BLaER1 treated with 17β-estradiol and CSF1 and Interleukin-3, amounts not matched to agents 10 nM and 100 nM (cell line): ENCODE measurements around the gene PLRG1.

Source experiments
- H3K27ac ChIP-seq, 11 experiments: shearing (Covaris generic); formaldehyde crosslinking; 2 replicates each; pipeline ENCODE4 v1.8.1; 2022
- H3K27me3 ChIP-seq, 11 experiments: shearing (Covaris generic); formaldehyde crosslinking; 2 replicates each; pipeline ENCODE4 v1.8.1; 2022
- H3K36me3 ChIP-seq, 11 experiments: shearing (Covaris generic); formaldehyde crosslinking; 2 replicates each; pipeline ENCODE4 v1.8.1; 2022
- H3K4me1 ChIP-seq, 10 experiments: shearing (Covaris generic); formaldehyde crosslinking; 2 replicates each; pipeline ENCODE4 v1.8.1; 2022
- H3K4me2 ChIP-seq, 11 experiments: shearing (Covaris generic); formaldehyde crosslinking; 2 replicates each; pipeline ENCODE4 v1.8.1; 2022
- H3K4me3 ChIP-seq, 10 experiments: shearing (Covaris generic); formaldehyde crosslinking; 2 replicates each; pipeline ENCODE4 v1.8.1; 2022
- H3K9ac ChIP-seq, 11 experiments: shearing (Covaris generic); formaldehyde crosslinking; 2 replicates each; pipeline ENCODE4 v1.8.1; 2022
- H3K9me3 ChIP-seq, 11 experiments: shearing (Covaris generic); formaldehyde crosslinking; replicated peaks in 1 of 11; 2 replicates each; pipeline ENCODE4 v1.8.1; 2022
- H4K20me1 ChIP-seq, 11 experiments: shearing (Covaris generic); formaldehyde crosslinking; 2 replicates each; pipeline ENCODE4 v1.8.1; 2022
- Cebpa-rat ChIP-seq, 11 experiments: shearing (Covaris generic); IDR thresholded peaks; 2 replicates each; pipeline ENCODE4 v1.8.1; 2022

The PLRG1 gene

GRCh38 chr4:154511548-154511947 is 38.7 kb downstream of the PLRG1 start:
- Histone ChIP-seq H4K20me1 (no peaks in the 10 kb centered on the region), H3K9me3 (peaks cover 0 to 19% (median 13%) of the 10 kb centered on the region in 11 experiments; a peak in 17 of 22 replicates), H3K4me3 (no peak overlapping the region), H3K4me1 (peaks cover 0 to 10% (median 0%) of the 10 kb centered on the region in 10 experiments; a peak in 6 of 20 replicates), H3K36me3 (no peaks in the 10 kb centered on the region), H3K4me2 (no peak overlapping the region), H3K9ac (no peak overlapping the region), H3K27me3 (no peaks in the 10 kb centered on the region), H3K27ac (no peak overlapping the region)
- no peak for TF ChIP-seq Cebpa-rat (IDR thresholded peaks at IDR 0.05)

- no peak overlapping the region for H3K9ac ChIP-seq
- no peaks in the 10 kb centered on the region for H3K36me3 ChIP-seq
- H3K9me3 ChIP-seq, result no peaks in the 10 kb centered on the region
- no peak for TF ChIP-seq Cebpa-rat (IDR thresholded peaks at IDR 0.05)
- no peak overlapping the region for H3K4me2 ChIP-seq
- H3K27me3 ChIP-seq, result no peaks in the 10 kb centered on the region
- peaks cover 0 to 6% (median under 1%) of the 10 kb centered on the region in 10 experiments; a peak in 7 of 20 replicates for H3K4me1 ChIP-seq
- H3K4me3 ChIP-seq, result no peak overlapping the region
- no peaks in the 10 kb centered on the region for H4K20me1 ChIP-seq
- H3K27ac ChIP-seq, result no peak overlapping the region
Observed at GRCh38 chr4:154507156-154507555, 43.0 kb downstream of the PLRG1 start.

- Histone ChIP-seq H3K9ac (no peak overlapping the region), H3K27ac (no peak overlapping the region), H3K36me3 (no peaks in the 10 kb centered on the region), H3K9me3 (no peaks in the 10 kb centered on the region), H3K4me1 (peaks cover 0 to 6% (median 0%) of the 10 kb centered on the region in 10 experiments; a peak in 4 of 20 replicates), H3K4me2 (0 out of 22 replicates have a peak overlapping the region, but pooled peaks of 1 of the 11 experiments have one; percentile 19), H3K4me3 (no peak overlapping the region), H3K27me3 (no peaks in the 10 kb centered on the region), H4K20me1 (no peaks in the 10 kb centered on the region)
- no peak for TF ChIP-seq Cebpa-rat (IDR thresholded peaks at IDR 0.05)
Observed at GRCh38 chr4:154506253-154506652, 43.9 kb downstream of the PLRG1 start.

- Histone ChIP-seq H3K4me1 (peaks cover 0 to 6% (median 0%) of the 10 kb centered on the region in 10 experiments; a peak in 4 of 20 replicates), H3K9ac (no peak overlapping the region), H3K36me3 (no peaks in the 10 kb centered on the region), H4K20me1 (no peaks in the 10 kb centered on the region), H3K27ac (no peak overlapping the region), H3K9me3 (no peaks in the 10 kb centered on the region), H3K4me3 (no peak overlapping the region), H3K27me3 (no peaks in the 10 kb centered on the region), H3K4me2 (no peak overlapping the region)
- TF ChIP-seq Cebpa-rat (IDR thresholded peaks at IDR 0.05), result no peak
Observed at GRCh38 chr4:154503598-154503997, 46.6 kb downstream of the PLRG1 start.

GRCh38 chr4:154502111-154502510 is 48.1 kb downstream of the PLRG1 start:
- H3K9ac ChIP-seq, result no peak overlapping the region
- no peaks in the 10 kb centered on the region for H4K20me1 ChIP-seq
- no peaks in the 10 kb centered on the region for H3K27me3 ChIP-seq
- TF ChIP-seq Cebpa-rat (IDR thresholded peaks at IDR 0.05), result no peak
- H3K4me2 ChIP-seq, result no peak overlapping the region
- H3K36me3 ChIP-seq, result no peaks in the 10 kb centered on the region
- no peak overlapping the region for H3K27ac ChIP-seq
- no peak overlapping the region for H3K4me3 ChIP-seq
- peaks cover 0 to 6% (median 0%) of the 10 kb centered on the region in 10 experiments; a peak in 4 of 20 replicates for H3K4me1 ChIP-seq
- no peaks in the 10 kb centered on the region for H3K9me3 ChIP-seq

GRCh38 chr4:154497889-154498288 is 52.3 kb downstream of the PLRG1 start:
- Histone ChIP-seq H3K4me2 (no peak overlapping the region), H3K27me3 (no peaks in the 10 kb centered on the region; a peak in 1 of 22 replicates), H3K4me3 (no peak overlapping the region), H3K36me3 (no peaks in the 10 kb centered on the region), H3K27ac (no peak overlapping the region), H3K9me3 (peaks cover 0 to 16% (median 4%) of the 10 kb centered on the region in 11 experiments; a peak in 4 of 22 replicates), H3K9ac (no peak overlapping the region), H4K20me1 (no peaks in the 10 kb centered on the region), H3K4me1 (no peaks in the 10 kb centered on the region)
- no peak for TF ChIP-seq Cebpa-rat (IDR thresholded peaks at IDR 0.05)

GRCh38 chr4:154495867-154496266 is 54.3 kb downstream of the PLRG1 start:
- peaks cover 5 to 11% (median 8%) of the 10 kb centered on the region in 10 experiments; a peak in 16 of 20 replicates for H3K4me1 ChIP-seq
- peaks cover 0 to 3% (median 0%) of the 10 kb centered on the region in 11 experiments; a peak in 2 of 22 replicates for H3K27me3 ChIP-seq
- H3K36me3 ChIP-seq, result no peaks in the 10 kb centered on the region
- no peak for TF ChIP-seq Cebpa-rat (IDR thresholded peaks at IDR 0.05)
- H4K20me1 ChIP-seq, result no peaks in the 10 kb centered on the region
- no peak overlapping the region for H3K27ac ChIP-seq
- H3K9me3 ChIP-seq, result peaks cover 0 to 16% (median 4%) of the 10 kb centered on the region in 11 experiments; a peak in 7 of 22 replicates
- H3K4me3 ChIP-seq, result no peak overlapping the region
- no peak overlapping the region for H3K9ac ChIP-seq
- no peak overlapping the region for H3K4me2 ChIP-seq

GRCh38 chr4:154492288-154492687 is 57.9 kb downstream of the PLRG1 start:
- H3K9ac ChIP-seq, result peak overlapping the region in 9 of 11 experiments; percentile 68 to 78 (median 72); a peak in 12 of 22 replicates

GRCh38 chr4:154491341-154492271 is 58.6 kb downstream of the PLRG1 start, which contains the start of gene DCHS2:
DCHS2 (minus strand) TSS chr4:154491799; CDS start chr4:154491355, 444 bp downstream.
- Histone ChIP-seq H3K36me3 (peaks cover 0 to 22% (median 0%) of the 10 kb centered on the region in 11 experiments; a peak in 6 of 22 replicates), H3K9ac (peak within 1 kb of the TSS; percentile 35 to 78 (median 72); a peak in 21 of 22 replicates), H3K27ac (peak within 1 kb of the TSS in 9 of 11 experiments; percentile 34 to 64 (median 55); a peak in 18 of 22 replicates), H3K4me2 (peak within 1 kb of the TSS; percentile 70 to 99 (median 87)), H3K4me3 (peak within 1 kb of the TSS; percentile 56 to 77 (median 70)), H3K4me1 (peaks cover 6 to 53% (median 45%) of the 10 kb centered on the region in 10 experiments; a peak in 18 of 20 replicates), H4K20me1 (no peaks in the 10 kb centered on the region), H3K9me3 (peaks cover 0 to 34% (median 21%) of the 10 kb centered on the region in 11 experiments; a peak in 18 of 22 replicates), H3K27me3 (peaks cover 0 to 4% (median 0%) of the 10 kb centered on the region in 11 experiments; a peak in 2 of 22 replicates)
- TF ChIP-seq Cebpa-rat (IDR thresholded peaks at IDR 0.05), result no peak

More at GRCh38 chr4:154492288-154492687, 57.9 kb downstream of the PLRG1 start:
- Histone ChIP-seq H3K4me2 (peak overlapping the region; percentile 70 to 99 (median 87)), H3K9me3 (peaks cover 0 to 34% (median 21%) of the 10 kb centered on the region in 11 experiments; a peak in 18 of 22 replicates), H3K36me3 (peaks cover 0 to 16% (median 0%) of the 10 kb centered on the region in 11 experiments; a peak in 6 of 22 replicates), H3K4me1 (peaks cover 6 to 46% (median 38%) of the 10 kb centered on the region in 10 experiments; a peak in 18 of 20 replicates), H3K4me3 (peak overlapping the region; percentile 56 to 77 (median 70)), H4K20me1 (no peaks in the 10 kb centered on the region), H3K27me3 (peaks cover 0 to 4% (median 0%) of the 10 kb centered on the region in 11 experiments; a peak in 2 of 22 replicates), H3K27ac (peak overlapping the region in 3 of 11 experiments; percentile 64; a peak in 1 of 22 replicates)
- TF ChIP-seq Cebpa-rat (IDR thresholded peaks at IDR 0.05), result no peak
